22Rv1 (cell line): ENCODE measurements around the gene MCU.
"Not testable (repeated sequence)": the region's sequence is repeated elsewhere in the genome, so short reads cannot be mapped to it uniquely, and the experiment has no call there.

ENCODE experiments used
- H3K27ac ChIP-seq: fragments of 450-650 bp; 2 replicates; pipeline ENCODE4 v1.5.1; 2017
- ZFX ChIP-seq: fragments of 450-650 bp; IDR thresholded peaks from 2 replicates; pipeline ENCODE4 v1.6.1; 2017; ENCODE audit warnings: antibody characterized with exemption, borderline replicate concordance
- TF ChIP-seq, protein P1 (sequence below): fragments of 450-650 bp; IDR thresholded peaks from 2 replicates; pipeline ENCODE4 v1.5.1; 2017; ENCODE audit warnings: mild to moderate bottlenecking

The MCU gene

DNA sequence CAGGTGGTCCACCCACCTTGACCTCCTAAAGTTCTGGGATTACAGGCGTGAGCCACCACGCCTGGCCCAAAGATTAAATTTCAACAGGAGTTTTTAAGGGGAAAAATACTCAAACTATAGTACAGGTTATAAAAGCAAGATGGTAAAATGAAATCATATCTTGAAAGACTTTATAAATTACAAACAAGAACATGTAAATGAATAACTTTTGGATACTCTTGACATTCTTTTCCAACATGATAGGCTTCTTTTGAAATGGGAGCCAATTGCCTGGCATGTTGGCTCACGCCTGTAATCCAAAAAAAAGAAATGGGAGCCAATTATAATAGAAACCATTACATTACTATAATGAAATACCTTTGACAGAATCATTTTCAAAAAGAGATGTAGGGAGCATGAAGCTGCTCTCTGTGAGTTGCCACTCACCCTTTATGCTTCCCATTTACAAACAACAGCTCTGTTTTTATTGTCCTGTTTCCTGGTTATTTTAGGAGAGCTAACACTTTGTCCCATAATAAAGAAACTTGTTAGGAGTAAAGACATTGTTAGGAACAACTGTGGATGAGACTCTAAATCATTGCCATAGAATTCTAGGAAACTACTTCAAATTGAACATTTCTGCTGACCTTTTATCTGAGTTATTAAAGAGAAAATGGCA lies 24.6 kb upstream of the MCU start:
- no peak overlapping the region for H3K27ac ChIP-seq
- TF ChIP-seq ZFX, result no peak

DNA sequence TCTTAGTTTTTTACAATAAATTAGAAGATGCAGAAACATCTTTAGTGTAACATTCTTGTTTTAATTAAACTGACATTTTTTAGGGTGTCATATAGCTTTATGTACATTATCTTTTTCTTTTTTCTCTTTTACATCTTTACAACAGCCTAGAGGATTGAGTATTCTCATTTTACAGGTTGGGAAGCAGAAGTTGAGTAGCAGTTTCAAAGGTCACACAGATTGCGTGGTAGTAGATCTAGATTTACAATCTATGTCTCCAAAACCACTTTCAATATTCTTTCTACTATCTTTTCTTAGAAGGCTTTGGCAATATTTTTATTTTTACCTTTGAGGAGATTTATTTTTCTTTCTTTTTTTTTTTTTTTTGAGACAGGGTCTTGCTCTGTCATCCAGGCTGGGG lies 18.7 kb upstream of the MCU start:
- TF ChIP-seq, protein P1, sequence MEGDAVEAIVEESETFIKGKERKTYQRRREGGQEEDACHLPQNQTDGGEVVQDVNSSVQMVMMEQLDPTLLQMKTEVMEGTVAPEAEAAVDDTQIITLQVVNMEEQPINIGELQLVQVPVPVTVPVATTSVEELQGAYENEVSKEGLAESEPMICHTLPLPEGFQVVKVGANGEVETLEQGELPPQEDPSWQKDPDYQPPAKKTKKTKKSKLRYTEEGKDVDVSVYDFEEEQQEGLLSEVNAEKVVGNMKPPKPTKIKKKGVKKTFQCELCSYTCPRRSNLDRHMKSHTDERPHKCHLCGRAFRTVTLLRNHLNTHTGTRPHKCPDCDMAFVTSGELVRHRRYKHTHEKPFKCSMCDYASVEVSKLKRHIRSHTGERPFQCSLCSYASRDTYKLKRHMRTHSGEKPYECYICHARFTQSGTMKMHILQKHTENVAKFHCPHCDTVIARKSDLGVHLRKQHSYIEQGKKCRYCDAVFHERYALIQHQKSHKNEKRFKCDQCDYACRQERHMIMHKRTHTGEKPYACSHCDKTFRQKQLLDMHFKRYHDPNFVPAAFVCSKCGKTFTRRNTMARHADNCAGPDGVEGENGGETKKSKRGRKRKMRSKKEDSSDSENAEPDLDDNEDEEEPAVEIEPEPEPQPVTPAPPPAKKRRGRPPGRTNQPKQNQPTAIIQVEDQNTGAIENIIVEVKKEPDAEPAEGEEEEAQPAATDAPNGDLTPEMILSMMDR, result no peak
- no peak for TF ChIP-seq ZFX
- H3K27ac ChIP-seq, result no peak overlapping the region

DNA sequence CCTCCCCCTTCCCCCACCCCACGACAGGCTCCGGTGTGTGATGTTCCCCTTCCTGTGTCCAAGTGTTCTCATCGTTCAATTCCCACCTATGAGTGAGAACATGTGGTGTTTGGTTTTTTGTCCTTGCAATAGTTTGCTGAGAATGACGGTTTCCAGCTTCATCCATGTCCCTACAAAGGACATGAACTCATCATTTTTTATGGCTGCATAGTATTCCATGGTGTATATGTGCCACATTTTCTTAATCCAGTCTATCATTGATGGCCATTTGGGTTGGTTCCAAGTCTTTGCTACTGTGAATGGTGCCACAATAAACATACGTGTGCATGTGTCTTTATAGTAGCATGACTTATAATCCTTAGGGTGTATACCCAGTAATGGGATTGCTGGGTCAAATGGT lies 17.8 kb upstream of the MCU start:
- not testable (repeated sequence) for H3K27ac ChIP-seq

DNA sequence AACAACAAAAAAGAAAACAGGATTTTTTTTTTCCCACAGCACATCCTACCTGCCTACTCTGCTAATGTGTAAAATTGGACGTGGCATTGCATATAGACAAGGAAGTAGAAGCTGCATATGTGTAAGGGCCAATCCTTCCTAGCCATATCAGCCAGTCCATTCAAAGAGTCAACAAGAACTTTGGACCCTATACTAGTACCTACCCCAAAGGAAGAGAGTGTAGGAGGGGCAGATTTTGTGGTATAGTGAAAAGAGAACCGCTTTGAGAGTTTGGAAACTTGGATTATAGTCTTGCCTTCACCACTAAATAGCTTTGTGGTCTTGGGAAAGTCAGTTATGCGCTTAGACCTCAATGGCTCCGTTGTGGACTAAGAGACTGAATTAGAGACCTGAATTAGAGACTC lies 12.1 kb upstream of the MCU start:
- H3K27ac ChIP-seq, result no peak overlapping the region
- TF ChIP-seq, protein P1, result no peak
- no peak for TF ChIP-seq ZFX

DNA sequence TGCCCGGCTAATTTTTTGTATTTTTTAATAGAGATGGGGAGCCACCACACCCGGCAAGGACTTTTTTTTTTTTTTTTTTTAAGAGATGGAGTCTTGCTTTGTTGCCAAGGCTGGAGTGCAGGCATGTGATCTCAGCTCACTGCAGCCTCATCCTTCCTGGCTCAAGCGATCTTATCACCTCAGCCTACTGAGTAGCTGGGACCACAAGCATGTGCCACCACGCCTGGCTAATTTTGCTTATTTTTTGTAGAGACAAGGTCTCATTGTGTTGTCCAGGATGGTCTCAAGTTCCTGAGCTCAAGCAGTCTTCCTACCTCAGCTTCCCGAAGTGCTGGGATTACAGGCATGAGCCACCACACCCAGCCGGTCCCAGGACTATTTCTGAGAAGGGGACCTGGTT lies 9.3 kb upstream of the MCU start:
- no peak for TF ChIP-seq ZFX
- TF ChIP-seq, protein P1, result no peak
- no peak overlapping the region for H3K27ac ChIP-seq

DNA sequence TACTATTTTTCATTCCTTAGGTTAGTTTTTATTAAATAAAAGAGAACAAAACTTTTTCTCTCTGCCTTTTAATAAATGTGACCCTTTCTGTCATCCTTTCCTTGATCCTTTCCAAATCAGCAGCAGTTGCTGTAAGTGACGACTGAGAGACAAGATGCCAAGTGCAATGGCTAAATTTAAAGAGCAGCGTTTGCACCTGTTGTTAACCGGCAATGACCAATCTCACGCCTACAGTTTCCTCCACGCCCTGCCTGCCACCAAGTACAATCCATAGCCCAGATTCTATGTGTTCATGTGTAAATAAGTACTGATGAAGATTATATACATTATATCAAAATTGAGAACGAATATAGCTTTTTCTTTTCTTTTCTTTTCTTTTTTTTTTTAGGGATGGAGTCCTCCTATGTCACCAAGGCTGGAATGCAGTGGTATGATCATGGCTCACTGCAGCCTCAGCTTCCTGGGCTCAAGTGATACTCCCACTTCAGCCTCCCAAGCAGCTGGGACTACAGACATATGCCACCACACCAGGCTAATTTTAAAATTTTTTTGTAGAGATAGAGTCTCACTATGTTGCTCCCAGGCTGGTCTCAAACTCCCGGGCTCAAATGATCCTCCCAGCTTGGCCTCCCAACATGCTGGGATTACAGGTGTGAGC lies 6.5 kb upstream of the MCU start:
- no peak overlapping the region for H3K27ac ChIP-seq
- TF ChIP-seq ZFX, result no peak
- TF ChIP-seq, protein P1, result no peak

DNA sequence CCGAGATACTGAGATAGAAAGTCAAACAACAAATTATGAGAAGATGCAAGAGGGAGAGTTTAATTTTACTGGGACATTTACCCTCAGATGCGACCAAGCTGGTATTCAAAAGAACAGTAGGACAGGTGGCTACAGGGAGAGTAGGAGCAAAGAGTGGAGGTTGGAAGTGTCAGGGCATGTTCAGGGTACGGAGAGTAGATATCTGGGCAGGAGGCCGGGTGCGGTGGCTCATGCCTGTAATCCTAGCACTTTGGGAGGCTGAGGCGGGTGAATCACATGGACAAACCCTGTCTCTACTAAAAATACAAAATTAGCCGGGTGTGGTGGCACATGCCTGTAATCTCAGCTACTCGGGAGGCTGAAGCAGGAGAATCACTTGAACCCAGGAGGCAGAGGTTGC lies 5.5 kb upstream of the MCU start:
- H3K27ac ChIP-seq, result not testable (repeated sequence)

DNA sequence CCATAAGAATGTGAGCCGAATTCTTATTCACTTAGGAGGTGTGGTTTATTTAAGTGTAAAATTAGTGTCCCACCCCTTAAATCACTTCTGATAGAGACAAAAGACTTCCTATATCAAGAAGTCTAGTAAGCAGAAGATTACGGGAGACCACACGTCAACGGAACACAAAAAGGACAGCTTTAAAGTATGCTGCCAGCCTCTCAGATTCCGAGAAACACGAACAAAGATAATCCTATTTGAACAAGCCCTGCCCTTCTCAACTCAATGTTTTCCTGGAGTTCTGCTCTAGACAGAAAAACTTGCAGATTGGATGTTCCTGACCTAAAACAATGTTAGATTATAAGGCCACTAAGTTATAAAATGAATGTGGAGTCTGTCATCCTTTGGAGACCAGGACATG lies 4.9 kb upstream of the MCU start:
- H3K27ac ChIP-seq, result no peak overlapping the region
- no peak for TF ChIP-seq ZFX
- TF ChIP-seq, protein P1, result no peak

DNA sequence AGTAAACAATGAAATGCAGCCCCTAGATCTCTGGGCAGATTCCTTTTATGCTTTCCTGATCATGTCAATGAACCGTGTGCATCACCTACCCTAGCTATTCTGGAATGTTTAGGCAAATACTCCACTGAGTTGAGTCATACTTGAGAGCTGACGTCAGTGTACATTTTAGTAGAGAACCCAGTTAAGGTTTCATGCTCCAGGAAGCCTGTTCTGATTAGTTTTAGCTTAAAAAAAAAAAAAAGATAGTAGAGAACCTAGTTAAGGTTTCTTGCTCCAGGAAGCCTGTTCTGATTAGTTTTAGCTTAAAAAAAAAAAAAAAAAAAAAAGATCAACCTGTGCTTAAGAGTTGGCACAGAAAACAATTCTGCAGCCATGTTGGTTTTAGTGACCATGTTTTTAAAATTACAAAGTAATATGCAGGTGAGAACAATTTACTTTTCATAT lies 3.7 kb upstream of the MCU start:
- no peak overlapping the region for H3K27ac ChIP-seq
- TF ChIP-seq ZFX, result no peak
- TF ChIP-seq, protein P1, result no peak
